ENCODE data around the gene CLDND1. TPM values are rescaled to one million over a fixed set of nuclear protein-coding genes. Genes with fewer than 3 reads are reported as not detected.

CLDND1 gene
- total and polyA plus RNA-seq, 2 of the 13 experiments (the other 11 are each of a cell fraction or from before 2014, with no cell fraction given) = 50.8 to 121 TPM

- Histone ChIP-seq H2AFZ (ENCODE audit: low read length) (no peak overlapping the region), H3K9ac (ENCODE audit: insufficient read depth, low read depth, low read length) (no peak overlapping the region), H4K20me1 (ENCODE audit: insufficient read depth, low read length) (no peaks in the 10 kb centered on the region), H3K9me3 (ENCODE audit: low read length) (no peaks in the 10 kb centered on the region), H3K4me2 (ENCODE audit: low read depth, low read length) (no peak overlapping the region), H3K36me3 (replicated peaks in 1 of 2; ENCODE audit: control insufficient read depth in 1 of 2, insufficient read depth in 2 of 2, low read length in 2 of 2) (no peaks in the 10 kb centered on the region), H3K4me1 (ENCODE audit: insufficient read depth, low read length) (no peaks in the 10 kb centered on the region), H3K79me2 (ENCODE audit: insufficient read depth, low read length) (no peaks in the 10 kb centered on the region), H3K27ac (ENCODE audit: extremely low read length, insufficient read depth, low read length) (no peak overlapping the region), H3K27me3 (ENCODE audit: control insufficient read depth in 1 of 2, insufficient read depth in 2 of 2, low read length in 2 of 2) (no peaks in the 10 kb centered on the region; a peak in 1 of 5 replicates), H3K4me3 (replicated peaks in 1 of 3; ENCODE audit: insufficient read depth in 1 of 3, low read depth in 2 of 3, low read length in 3 of 3) (no peak overlapping the region)
- POLR2A ChIA-PET = no interaction called here
- no peak for ATAC-seq
- TF ChIP-seq ZNF652 (CRISPR knock-in tag; IDR thresholded peaks at IDR 0.05; ENCODE audit: borderline replicate concordance, low read depth) (no peak), HIC2 (CRISPR knock-in tag; IDR thresholded peaks at IDR 0.05; ENCODE audit: low read depth) (no peak), UBTF (CRISPR knock-in tag; IDR thresholded peaks at IDR 0.05) (no peak), TFAP4 (IDR thresholded peaks at IDR 0.05; ENCODE audit: borderline replicate concordance, low read depth) (no peak), ZXDC (CRISPR knock-in tag; IDR thresholded peaks at IDR 0.05) (no peak), ZHX1 (CRISPR knock-in tag; IDR thresholded peaks at IDR 0.05; ENCODE audit: low read depth) (no peak), HNRNPH1 (optimal IDR thresholded peaks at IDR 0.05; ENCODE audit: low read depth, low read length) (no peak), FOXA3 (CRISPR knock-in tag; IDR thresholded peaks at IDR 0.05) (no peak), NR2C2 (CRISPR knock-in tag; IDR thresholded peaks at IDR 0.05; ENCODE audit: borderline replicate concordance) (no peak), EP300 (IDR thresholded peaks at IDR 0.05; ENCODE audit: low read depth in 2 of 2, low read length in 2 of 2) (no peak), EP300 (CRISPR knock-in tag; IDR thresholded peaks at IDR 0.05; ENCODE audit: borderline replicate concordance) (no peak), ATM (IDR thresholded peaks at IDR 0.05; ENCODE audit: borderline replicate concordance) (no peak)
- WGBS (ENCODE audit: low lambda C conversion rate) = 68% methylated on average over 7 of the region's 7 CpGs
- FAIRE-seq = no peak
- CTCF ChIA-PET (ENCODE audit: low intra/inter-chr PET ratio, low total read pairs) = no interaction called here
- in situ Hi-C loops (cut with HindIII; ENCODE audit: extremely low pct_ligation_motif_present, low pct_unique_long_range_greater_than_20kb) = loop anchor here (25.0 kb wide), 1 partner anchor 527 kb away; the partner anchor contains the start of gene GABRR3
- intact Hi-C loops (cut with micrococcal nuclease; ENCODE audit: unreplicated experiment) = no loop called here
- no TSS peak for BruUV-seq (replicated peaks)
- no peak for DNase-seq (ENCODE audit: low spot score)
These were observed 41.7 kb upstream of the CLDND1 start for GRCh38 chr3:98564282-98565005.

All from HepG2 (cell line).